SU-DHL-6 (cell line): ENCODE measurements around the gene ANKS1A.

Experiments used
- H2AFZ ChIP-seq: fragments of 200-600 bp; sonication (generic); 2 replicates; pipeline ENCODE4 v1.6.1; 2014; ENCODE audit warnings: low read depth, mild to moderate bottlenecking, moderate library complexity, mixed read lengths, antibody characterized with exemption, low read length; ENCODE audit not compliant: severe bottlenecking
- H3F3A ChIP-seq: fragments of 200-600 bp; shearing (Covaris generic); 2 replicates; pipeline ENCODE4 v1.6.0; 2016; ENCODE audit warnings: antibody characterized with exemption, mild to moderate bottlenecking; ENCODE audit not compliant: insufficient read depth
- H3K27ac ChIP-seq: fragments of 200-600 bp; sonication (generic); 2 replicates; pipeline ENCODE4 v1.5.1; 2016; ENCODE audit warnings: low read depth, mild to moderate bottlenecking, low read length, moderate library complexity, mixed read lengths
- H3K27me3 ChIP-seq: fragments of 200-600 bp; sonication (generic), shearing (Covaris generic); 2 replicates; pipeline ENCODE4 v1.6.0; 2014; ENCODE audit warnings: mild to moderate bottlenecking, low read length
- H3K36me3 ChIP-seq: fragments of 200-600 bp; sonication (generic); 2 replicates; pipeline ENCODE4 v1.6.1; 2014; ENCODE audit warnings: mild to moderate bottlenecking, low read length, mixed read lengths
- H3K4me2 ChIP-seq: fragments of 300-600, 200-600 bp; shearing (Covaris generic), sonication (generic); 2 replicates; pipeline ENCODE4 v1.6.0; 2014; ENCODE audit warnings: low read length, low read depth, mild to moderate bottlenecking; ENCODE audit not compliant: poor library complexity, severe bottlenecking
- H3K4me3 ChIP-seq: fragments of 200-600 bp; sonication (generic); 2 replicates; pipeline ENCODE4 v1.5.1; 2014; ENCODE audit warnings: antibody characterized with exemption, low read length, mild to moderate bottlenecking, mixed read lengths; ENCODE audit not compliant: insufficient read depth, poor library complexity, severe bottlenecking
- H3K79me2 ChIP-seq: fragments of 200-600 bp; sonication (generic); 2 replicates; pipeline ENCODE4 v1.6.1; 2014; ENCODE audit warnings: mild to moderate bottlenecking, low read length, moderate library complexity; ENCODE audit not compliant: insufficient read depth
- H3K9ac ChIP-seq: fragments of 200-600 bp; sonication (generic); 2 replicates; pipeline ENCODE4 v1.7.0; 2014; ENCODE audit warnings: mild to moderate bottlenecking, low read length
- H3K9me2 ChIP-seq: fragments of 200-600 bp; sonication (generic); replicated peaks from 2 replicates; pipeline ENCODE4 v1.6.1; 2014; ENCODE audit warnings: low read length; ENCODE audit not compliant: insufficient read depth
- H3K9me3 ChIP-seq: fragments of 200-600 bp; sonication (generic); 2 replicates; pipeline ENCODE4 v1.6.1; 2014; ENCODE audit warnings: low read length, mixed read lengths; ENCODE audit not compliant: insufficient read depth
- H4K20me1 ChIP-seq: fragments of 200-600 bp; sonication (generic); 2 replicates; pipeline ENCODE4 v1.6.1; 2014; ENCODE audit warnings: low read depth, mild to moderate bottlenecking, antibody characterized with exemption, low read length, moderate library complexity, mixed read lengths
- CTCF ChIP-seq: fragments of 200-600 bp; sonication (generic); IDR thresholded peaks from one replicate; pipeline ENCODE4 v1.5.1; 2017; ENCODE audit warnings: antibody characterized with exemption, mild to moderate bottlenecking, low read length, moderate library complexity; ENCODE audit not compliant: insufficient read depth, poor library complexity, severe bottlenecking
- EZH2phosphoT487 ChIP-seq: fragments of 200-600 bp; sonication (generic), shearing (Covaris generic); conservative IDR thresholded peaks from 2 replicates; pipeline ENCODE4 v1.6.1; 2018; ENCODE audit warnings: mild to moderate bottlenecking, antibody characterized with exemption, low read length, moderate library complexity, mixed read lengths

The ANKS1A gene

DNA sequence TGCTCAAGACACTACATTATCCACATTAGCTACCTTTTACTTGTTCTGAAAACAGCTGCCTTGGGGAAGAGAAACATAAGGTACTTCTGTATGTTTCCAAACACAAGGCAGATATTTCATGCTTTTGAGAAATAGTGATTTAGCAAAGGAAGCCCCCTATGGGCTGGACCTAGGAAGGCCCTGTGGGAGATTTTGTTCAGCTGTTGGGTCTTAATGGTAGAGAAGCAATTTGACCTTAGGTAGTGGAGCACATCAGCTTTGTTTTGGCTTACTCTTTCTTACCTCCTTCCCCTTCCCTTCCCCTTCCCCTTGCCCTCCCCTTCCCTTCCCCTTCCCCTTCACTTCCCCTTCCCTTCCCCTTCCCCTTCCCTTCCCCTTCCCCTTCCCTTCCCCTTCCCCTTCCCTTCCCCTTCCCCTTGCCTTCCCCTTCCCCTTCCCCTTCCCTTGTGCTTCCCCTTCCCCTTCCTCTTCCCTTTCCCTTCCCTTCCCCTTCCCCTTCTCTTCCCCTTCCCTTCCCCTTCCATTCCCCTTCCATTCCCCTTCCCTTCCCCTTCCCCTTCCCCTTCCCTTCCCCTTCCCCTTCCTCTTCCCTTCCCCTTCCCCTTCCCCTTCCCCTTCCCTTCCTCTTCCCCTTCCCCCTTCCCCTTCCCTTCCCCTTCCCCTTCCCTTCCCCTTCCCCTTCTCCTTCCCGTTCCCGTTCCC lies 84.6 kb downstream of the ANKS1A start:
- Histone ChIP-seq H3K9me3 (no peaks in the 10 kb centered on the region), H4K20me1 (no peaks in the 10 kb centered on the region), H3F3A (no peaks in the 10 kb centered on the region), H3K4me3 (no peak overlapping the region), H3K9me2 (no peaks in the 10 kb centered on the region), H3K9ac (no peak overlapping the region), H3K79me2 (no peaks in the 10 kb centered on the region), H2AFZ (no peak overlapping the region), H3K27ac (no peak overlapping the region), H3K27me3 (no peaks in the 10 kb centered on the region), H3K36me3 (no peaks in the 10 kb centered on the region), H3K4me2 (no peak overlapping the region)
- TF ChIP-seq CTCF (no peak), EZH2phosphoT487 (no peak)

- no peaks in the 10 kb centered on the region for H3K9me2 ChIP-seq
These were observed 85.2 kb downstream of the ANKS1A start for GRCh38 chr6:34974249-34974642.

DNA sequence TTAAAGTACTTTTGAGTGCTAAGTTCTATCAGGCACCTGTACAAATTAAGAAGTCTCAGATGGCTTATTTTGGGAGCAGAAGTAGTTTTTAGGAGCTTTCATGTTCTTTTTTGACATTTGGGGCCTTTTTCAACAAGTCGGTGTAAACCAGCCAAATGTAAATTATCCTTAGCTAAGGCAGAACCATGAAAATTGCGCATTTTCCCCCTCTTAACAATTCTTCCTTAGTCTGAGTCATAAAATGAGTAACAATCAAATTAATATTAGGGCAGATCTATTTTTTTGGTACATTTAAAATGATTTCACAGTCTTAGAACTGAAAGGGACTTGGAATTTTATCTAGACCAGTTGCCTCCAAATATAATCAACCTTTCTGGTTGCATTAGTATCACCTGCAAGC lies 87.2 kb downstream of the ANKS1A start:
- no peak for TF ChIP-seq CTCF
- TF ChIP-seq EZH2phosphoT487: no peak
- no peaks in the 10 kb centered on the region for H3K27me3 ChIP-seq
- H3K9me2 ChIP-seq: no peaks in the 10 kb centered on the region
- no peak overlapping the region for H2AFZ ChIP-seq
- no peak overlapping the region for H3K27ac ChIP-seq
- H3K36me3 ChIP-seq: no peaks in the 10 kb centered on the region
- no peak overlapping the region for H3K4me3 ChIP-seq
- H3F3A ChIP-seq: no peaks in the 10 kb centered on the region
- no peak overlapping the region for H3K4me2 ChIP-seq
- H3K79me2 ChIP-seq: no peaks in the 10 kb centered on the region
- H3K9ac ChIP-seq: no peak overlapping the region
- no peaks in the 10 kb centered on the region for H4K20me1 ChIP-seq
- H3K9me3 ChIP-seq: no peaks in the 10 kb centered on the region

More at GRCh38 chr6:34974249-34974642, 85.2 kb downstream of the ANKS1A start:
- Histone ChIP-seq H3F3A (no peaks in the 10 kb centered on the region), H3K4me3 (no peak overlapping the region), H3K36me3 (no peaks in the 10 kb centered on the region), H3K27me3 (no peaks in the 10 kb centered on the region), H3K27ac (no peak overlapping the region), H3K4me2 (no peak overlapping the region), H3K9ac (no peak overlapping the region), H3K9me3 (no peaks in the 10 kb centered on the region), H3K79me2 (no peaks in the 10 kb centered on the region), H4K20me1 (no peaks in the 10 kb centered on the region), H2AFZ (no peak overlapping the region)
- TF ChIP-seq CTCF: no peak
- no peak for TF ChIP-seq EZH2phosphoT487
